ENCODE results near the gene NHSL1. TPM values are rescaled to one million over a fixed set of nuclear protein-coding genes. Genes with fewer than 3 reads are reported as not detected.

The NHSL1 gene
- total RNA-seq, 1 donor from 2014 or later: 57.8 TPM

DNA sequence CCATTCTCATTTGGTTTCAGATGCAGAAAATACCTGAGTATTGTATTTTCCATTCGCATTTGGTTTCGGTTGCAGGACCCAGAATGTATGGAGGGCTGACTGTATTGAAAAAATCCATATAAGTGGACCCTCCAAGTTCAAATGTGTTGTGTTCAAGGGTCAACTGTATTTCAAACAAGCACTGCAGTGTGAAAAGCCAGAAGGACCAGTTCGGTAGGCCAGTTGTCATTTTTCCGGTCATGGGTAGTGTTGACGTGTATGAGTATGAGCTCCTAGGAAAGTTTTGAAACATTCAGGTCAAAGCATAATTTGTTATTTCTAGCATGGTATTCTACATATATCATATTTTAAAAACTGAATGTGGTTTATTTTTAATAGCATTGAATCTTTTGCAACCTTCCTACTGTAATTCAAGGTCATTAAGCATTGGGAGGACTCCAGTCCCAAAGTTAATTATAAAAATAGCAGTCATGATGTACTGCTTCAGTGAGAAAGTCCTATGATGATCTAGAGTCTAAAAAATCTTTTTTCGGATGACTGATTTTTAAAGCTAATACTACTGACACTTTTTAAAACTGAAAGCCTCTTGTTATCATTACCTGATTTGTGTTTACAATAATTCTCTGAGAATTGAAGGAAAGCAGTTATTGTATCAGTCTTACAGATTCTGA lies 18.9 kb downstream of the NHSL1 start:
- Mint-ChIP-seq H3K27me3 (ENCODE audit: unreplicated experiment) (no peaks in the 10 kb centered on the region), H3K4me3 (ENCODE audit: unreplicated experiment) (no peak overlapping the region), H3K9me3 (ENCODE audit: unreplicated experiment) (no peaks in the 10 kb centered on the region), H3K27ac (ENCODE audit: unreplicated experiment) (no peak overlapping the region), H3K36me3 (ENCODE audit: unreplicated experiment) (no peaks in the 10 kb centered on the region), H3K4me1 (ENCODE audit: low read depth, unreplicated experiment) (peaks cover 17% of the 10 kb centered on the region)
- TF ChIP-seq, protein P1, sequence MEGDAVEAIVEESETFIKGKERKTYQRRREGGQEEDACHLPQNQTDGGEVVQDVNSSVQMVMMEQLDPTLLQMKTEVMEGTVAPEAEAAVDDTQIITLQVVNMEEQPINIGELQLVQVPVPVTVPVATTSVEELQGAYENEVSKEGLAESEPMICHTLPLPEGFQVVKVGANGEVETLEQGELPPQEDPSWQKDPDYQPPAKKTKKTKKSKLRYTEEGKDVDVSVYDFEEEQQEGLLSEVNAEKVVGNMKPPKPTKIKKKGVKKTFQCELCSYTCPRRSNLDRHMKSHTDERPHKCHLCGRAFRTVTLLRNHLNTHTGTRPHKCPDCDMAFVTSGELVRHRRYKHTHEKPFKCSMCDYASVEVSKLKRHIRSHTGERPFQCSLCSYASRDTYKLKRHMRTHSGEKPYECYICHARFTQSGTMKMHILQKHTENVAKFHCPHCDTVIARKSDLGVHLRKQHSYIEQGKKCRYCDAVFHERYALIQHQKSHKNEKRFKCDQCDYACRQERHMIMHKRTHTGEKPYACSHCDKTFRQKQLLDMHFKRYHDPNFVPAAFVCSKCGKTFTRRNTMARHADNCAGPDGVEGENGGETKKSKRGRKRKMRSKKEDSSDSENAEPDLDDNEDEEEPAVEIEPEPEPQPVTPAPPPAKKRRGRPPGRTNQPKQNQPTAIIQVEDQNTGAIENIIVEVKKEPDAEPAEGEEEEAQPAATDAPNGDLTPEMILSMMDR (IDR thresholded peaks at IDR 0.05; ENCODE audit: partially characterized antibody, unreplicated experiment): no peak
- DNase-seq: no peak

DNA sequence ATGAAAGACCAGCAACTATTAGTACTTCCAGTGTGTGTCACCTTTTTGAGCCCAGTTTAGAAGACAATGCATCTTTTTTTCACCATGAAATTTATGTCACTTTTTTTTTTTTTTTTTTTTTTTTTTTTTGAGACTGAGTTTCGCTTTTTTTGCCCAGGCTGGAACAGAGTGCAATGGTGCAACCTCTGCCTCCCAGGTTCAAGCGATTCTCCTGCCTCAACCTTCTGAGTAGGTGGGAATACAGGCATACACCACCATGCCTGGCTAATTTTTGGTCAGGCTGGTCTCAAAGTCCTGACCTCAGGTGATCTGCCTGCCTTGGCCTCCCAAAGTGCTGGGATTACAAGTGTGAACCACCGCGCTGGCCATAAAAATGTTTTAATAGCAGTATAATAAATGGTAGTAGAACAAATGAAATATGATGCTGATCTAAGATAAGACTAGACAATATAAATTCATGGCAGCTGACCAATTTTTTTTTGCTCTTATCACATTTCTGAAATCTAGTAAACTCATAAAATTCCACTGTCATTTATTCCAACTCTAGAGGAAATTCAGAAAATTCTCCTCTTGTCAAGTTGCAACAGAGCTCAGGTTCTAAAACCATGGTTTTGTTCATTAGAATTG lies 21.3 kb downstream of the NHSL1 start:
- no peak for DNase-seq
- no peaks in the 10 kb centered on the region for H3K27me3 Mint-ChIP-seq (ENCODE audit: unreplicated experiment)
- no peaks in the 10 kb centered on the region for H3K36me3 Mint-ChIP-seq (ENCODE audit: unreplicated experiment)
- peaks cover 5% of the 10 kb centered on the region for H3K4me1 Mint-ChIP-seq (ENCODE audit: low read depth, unreplicated experiment)
- TF ChIP-seq, protein P1 (IDR thresholded peaks at IDR 0.05; ENCODE audit: partially characterized antibody, unreplicated experiment): no peak
- no peak overlapping the region for H3K4me3 Mint-ChIP-seq (ENCODE audit: unreplicated experiment)
- no peak overlapping the region for H3K27ac Mint-ChIP-seq (ENCODE audit: unreplicated experiment)
- H3K9me3 Mint-ChIP-seq (ENCODE audit: unreplicated experiment): no peaks in the 10 kb centered on the region

DNA sequence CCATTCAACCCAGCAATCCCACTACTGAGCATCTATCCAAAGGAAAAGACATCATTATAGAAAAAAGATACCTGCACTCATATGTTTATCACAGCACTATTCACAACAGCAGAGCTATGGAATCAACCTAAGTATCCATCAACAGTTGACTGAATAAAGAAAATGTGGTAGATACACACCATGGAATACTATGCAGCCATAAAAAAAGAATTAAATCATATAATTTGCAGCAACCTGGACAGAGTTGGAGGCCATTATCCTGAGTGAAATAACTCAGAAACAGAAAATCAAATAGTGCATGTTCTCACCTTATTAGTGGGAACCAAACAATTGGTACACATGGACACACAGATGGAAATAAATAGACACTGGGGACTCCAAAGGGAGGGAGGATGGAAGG lies 23.2 kb downstream of the NHSL1 start:
- no peak for DNase-seq
- Mint-ChIP-seq H3K27ac (ENCODE audit: unreplicated experiment) (no peak overlapping the region), H3K36me3 (ENCODE audit: unreplicated experiment) (no peaks in the 10 kb centered on the region), H3K9me3 (ENCODE audit: unreplicated experiment) (no peaks in the 10 kb centered on the region), H3K4me1 (ENCODE audit: low read depth, unreplicated experiment) (peaks cover 2% of the 10 kb centered on the region), H3K4me3 (ENCODE audit: unreplicated experiment) (no peak overlapping the region), H3K27me3 (ENCODE audit: unreplicated experiment) (no peaks in the 10 kb centered on the region)
- TF ChIP-seq, protein P1 (IDR thresholded peaks at IDR 0.05; ENCODE audit: partially characterized antibody, unreplicated experiment): no peak

DNA sequence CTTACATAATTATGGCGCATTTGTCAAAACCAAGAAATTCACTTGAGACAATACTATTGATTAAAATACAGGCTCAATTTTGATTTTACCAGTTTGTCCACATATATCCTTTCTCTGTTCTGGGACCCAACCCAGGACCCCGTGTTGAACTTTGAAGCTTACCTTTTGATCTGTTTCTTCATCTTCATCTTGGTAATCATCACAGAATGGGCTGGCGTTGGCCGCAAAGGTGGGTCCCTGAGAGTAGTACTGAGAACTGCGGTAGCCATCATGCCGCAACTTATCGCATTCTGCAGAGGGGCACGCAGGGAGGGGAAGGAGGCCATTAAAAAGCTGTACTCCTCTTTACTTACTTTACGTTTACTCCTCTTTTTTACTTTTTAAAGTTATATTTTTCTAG lies 26.1 kb downstream of the NHSL1 start:
- Mint-ChIP-seq H3K27ac (ENCODE audit: unreplicated experiment) (no peak overlapping the region), H3K4me1 (ENCODE audit: low read depth, unreplicated experiment) (peaks cover 4% of the 10 kb centered on the region), H3K27me3 (ENCODE audit: unreplicated experiment) (no peaks in the 10 kb centered on the region), H3K36me3 (ENCODE audit: unreplicated experiment) (no peaks in the 10 kb centered on the region), H3K4me3 (ENCODE audit: unreplicated experiment) (no peak overlapping the region), H3K9me3 (ENCODE audit: unreplicated experiment) (no peaks in the 10 kb centered on the region)
- no peak for DNase-seq
- TF ChIP-seq, protein P1 (IDR thresholded peaks at IDR 0.05; ENCODE audit: partially characterized antibody, unreplicated experiment): no peak

DNA sequence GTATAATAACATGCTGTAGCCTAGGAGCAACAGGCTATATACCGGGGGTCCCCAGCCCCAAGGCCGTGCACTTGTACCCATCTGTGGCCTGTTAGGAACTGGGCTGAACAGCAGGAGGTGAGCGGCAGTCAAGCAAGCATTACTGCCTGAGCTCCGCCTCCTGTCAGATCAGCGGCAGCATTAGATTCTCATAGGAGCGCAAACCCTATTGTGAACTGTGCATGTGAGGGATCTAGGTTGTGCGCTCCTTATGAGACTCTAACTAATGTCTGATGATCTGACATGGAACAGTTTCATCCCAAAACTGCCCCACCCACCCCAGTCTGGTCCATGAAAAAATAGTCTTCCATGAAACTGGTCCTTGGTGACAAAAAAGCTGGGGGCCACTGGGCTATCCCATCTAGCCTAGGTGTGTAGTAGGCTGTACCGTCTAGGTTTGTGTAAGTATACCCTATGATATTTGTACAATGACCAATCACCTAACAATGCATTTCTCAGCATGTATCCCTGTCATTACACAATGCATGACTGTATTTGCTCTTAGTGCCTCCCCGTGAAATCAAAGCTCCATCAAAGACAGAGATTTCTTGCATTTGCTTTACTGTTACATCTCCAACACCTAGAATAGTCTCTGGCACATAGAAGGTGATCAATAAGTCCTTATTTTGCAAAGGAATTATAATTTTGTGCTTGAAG lies 30.8 kb downstream of the NHSL1 start:
- Mint-ChIP-seq H3K27ac (ENCODE audit: unreplicated experiment) (no peak overlapping the region), H3K36me3 (ENCODE audit: unreplicated experiment) (peaks cover 4% of the 10 kb centered on the region), H3K4me1 (ENCODE audit: low read depth, unreplicated experiment) (peaks cover 6% of the 10 kb centered on the region), H3K9me3 (ENCODE audit: unreplicated experiment) (peaks cover 3% of the 10 kb centered on the region), H3K27me3 (ENCODE audit: unreplicated experiment) (no peaks in the 10 kb centered on the region), H3K4me3 (ENCODE audit: unreplicated experiment) (no peak overlapping the region)
- DNase-seq: peak; percentile 23
- TF ChIP-seq, protein P1 (IDR thresholded peaks at IDR 0.05; ENCODE audit: partially characterized antibody, unreplicated experiment): no peak
